GM21576 (cell line): ENCODE results near the gene DMKN.

Source experiments
- ATAC-seq: cut with Tn5 transposase; IDR thresholded peaks from one replicate; pipeline ENCODE4 v1.9.1; 2021; ENCODE audit warnings: mild to moderate bottlenecking, moderate library complexity; ENCODE audit not compliant: unreplicated experiment

Gene DMKN

DNA sequence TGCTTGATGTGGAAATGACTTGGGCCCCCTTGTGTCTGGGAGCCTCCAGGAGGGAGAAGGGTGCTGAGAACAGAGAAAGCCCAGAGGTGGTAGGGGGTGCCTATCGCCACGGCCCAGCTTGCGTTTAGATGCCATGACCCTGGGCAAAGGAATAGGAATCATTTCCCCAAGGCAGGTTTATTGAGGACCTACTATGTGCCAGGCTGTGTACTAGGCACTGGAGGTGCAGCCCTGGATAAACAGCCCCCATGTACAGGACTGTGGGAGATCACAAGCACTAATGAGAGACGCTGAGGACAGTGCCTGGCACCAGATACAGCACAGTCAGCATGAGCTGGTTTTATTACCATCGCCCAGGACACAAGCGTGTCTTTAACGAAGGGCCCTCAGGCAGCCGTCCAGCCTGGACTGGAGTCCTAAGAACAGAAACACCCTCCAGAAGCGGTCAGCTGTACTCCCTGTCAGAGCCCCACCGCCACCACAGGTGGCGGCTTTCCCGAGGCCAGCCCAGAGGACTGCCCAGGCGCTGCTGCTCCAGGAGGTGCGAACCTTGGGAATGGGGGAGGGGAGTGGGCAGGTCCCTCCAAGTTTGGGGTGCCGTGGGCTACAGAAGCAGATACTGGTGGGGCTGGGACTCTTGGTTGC is 36.6 kb upstream of the DMKN start:
- no peak for ATAC-seq

GRCh38 chr19:35549174-35549788 is 35.8 kb upstream of the DMKN start:
- ATAC-seq: no peak

DNA sequence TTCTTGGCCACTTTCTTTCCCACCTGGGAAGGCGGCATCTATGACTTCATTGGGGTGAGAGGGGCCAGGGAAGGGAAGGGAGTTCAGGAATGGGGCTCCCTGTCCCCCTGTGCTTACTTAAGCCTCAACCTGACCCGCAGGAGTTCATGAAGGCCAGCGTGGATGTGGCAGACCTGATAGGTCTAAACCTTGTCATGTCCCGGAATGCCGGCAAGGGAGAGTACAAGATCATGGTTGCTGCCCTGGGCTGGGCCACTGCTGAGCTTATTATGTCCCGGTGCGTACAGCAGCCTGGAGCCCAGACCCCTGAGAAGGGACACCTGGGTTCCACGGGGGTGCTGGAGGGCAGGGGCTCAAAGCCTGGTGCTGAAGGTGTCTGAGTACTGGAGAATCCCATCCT is 33.1 kb upstream of the DMKN start:
- no peak for ATAC-seq

DNA sequence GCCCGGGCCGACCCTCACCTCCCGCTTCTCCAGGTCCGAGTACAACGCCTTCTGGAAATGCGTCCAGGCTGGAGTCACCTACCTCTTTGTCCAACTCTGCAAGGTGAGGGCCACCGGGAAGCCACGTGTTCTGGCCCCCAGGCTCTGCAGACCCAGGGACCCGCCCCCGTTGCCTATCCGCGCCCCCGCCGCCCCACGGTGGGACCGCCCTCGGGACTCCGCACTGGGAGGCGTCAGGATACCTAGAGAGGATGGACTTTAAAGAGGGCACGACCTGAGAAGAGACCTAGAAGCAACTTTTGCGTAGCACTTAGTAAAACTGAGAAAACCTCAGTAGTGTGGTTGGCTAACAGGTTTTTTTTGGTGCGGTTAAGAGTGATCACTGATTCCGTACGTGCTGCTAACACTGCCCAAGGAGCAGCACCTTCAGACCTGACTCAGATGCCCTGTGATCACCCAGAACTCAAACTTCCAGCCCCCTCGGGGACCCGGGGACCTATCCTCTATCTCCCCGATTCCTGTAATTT is 32.5 kb upstream of the DMKN start:
- peak; percentile 26 for ATAC-seq

DNA sequence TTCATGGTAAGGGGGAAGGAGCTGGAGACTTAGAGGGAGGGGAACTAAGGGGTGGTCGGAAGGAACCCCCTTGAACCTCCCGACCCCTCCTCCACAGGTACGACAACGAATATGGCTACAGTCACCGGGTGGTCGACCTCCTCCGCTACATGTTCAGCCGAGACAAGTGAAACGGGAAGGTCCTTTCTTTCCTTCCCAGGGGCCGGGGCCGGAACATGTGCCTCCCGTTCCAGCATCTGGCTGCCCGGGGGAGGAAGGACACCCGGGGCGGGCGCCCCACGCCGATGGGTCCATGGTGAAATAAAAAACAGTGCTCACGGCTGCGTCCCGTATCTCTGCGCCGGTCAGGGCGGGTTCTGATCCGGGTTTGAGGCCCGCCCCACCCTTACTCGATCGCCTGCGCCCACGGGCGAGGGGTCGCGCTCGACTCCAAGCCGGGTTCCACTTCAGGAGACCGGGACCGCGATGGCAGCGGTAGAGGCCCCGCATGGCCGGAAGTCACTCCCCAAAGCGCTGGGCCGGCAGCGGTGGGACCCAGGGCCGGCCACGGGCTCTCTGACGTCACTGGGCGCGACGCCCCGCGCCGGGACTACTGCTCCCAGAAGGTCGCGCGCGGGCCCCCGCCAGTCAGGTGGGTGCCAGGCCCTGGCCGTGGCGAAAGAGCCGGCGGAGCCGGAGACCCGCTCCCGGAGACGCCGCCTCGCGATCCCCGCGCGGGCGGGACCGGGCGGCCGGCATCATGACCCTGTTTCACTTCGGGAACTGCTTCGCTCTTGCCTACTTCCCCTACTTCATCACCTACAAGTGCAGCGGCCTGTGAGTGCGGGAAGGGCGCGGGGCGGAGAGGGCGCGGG is 31.8 kb upstream of the DMKN start, which contains the start of gene TMEM147:
Gene TMEM147, plus strand, starts transcription at position 626 of the 854 bp plus-strand sequence. Its CDS starts 114 bp downstream, at position 740.
- peak; percentile 70 for ATAC-seq

DNA sequence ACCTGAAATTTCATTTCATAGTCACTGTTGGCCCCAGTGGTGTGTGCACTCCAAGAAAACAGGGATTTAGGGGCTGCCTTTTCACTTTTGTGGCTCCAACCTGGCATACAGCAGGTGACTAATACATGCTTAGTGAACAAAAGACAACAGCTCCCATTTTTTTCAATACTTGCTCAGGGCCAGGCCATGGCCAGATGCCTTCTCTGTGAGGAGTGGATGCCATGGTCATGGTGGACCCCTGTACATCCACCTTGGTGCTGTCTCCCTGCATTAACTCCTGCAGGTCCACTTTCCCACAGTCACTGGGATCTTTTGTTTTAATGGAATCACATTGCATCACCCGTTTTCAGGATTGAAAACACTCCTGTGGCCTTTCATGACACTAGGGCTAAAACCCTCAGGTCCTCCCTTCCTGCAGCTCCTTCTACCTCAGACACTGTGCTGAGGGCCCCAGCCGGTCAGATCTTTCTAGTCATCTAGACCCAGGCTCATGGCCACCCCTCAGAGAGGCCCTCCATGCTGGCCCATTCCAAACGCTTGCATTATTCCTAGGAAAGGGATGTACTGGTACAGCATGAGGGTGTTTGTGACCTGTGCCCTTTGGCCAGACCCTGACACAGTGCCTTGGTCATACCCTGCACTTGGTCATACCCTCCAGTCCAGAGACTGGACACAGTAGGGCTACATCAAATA is 30.8 kb upstream of the DMKN start:
- ATAC-seq: no peak

DNA sequence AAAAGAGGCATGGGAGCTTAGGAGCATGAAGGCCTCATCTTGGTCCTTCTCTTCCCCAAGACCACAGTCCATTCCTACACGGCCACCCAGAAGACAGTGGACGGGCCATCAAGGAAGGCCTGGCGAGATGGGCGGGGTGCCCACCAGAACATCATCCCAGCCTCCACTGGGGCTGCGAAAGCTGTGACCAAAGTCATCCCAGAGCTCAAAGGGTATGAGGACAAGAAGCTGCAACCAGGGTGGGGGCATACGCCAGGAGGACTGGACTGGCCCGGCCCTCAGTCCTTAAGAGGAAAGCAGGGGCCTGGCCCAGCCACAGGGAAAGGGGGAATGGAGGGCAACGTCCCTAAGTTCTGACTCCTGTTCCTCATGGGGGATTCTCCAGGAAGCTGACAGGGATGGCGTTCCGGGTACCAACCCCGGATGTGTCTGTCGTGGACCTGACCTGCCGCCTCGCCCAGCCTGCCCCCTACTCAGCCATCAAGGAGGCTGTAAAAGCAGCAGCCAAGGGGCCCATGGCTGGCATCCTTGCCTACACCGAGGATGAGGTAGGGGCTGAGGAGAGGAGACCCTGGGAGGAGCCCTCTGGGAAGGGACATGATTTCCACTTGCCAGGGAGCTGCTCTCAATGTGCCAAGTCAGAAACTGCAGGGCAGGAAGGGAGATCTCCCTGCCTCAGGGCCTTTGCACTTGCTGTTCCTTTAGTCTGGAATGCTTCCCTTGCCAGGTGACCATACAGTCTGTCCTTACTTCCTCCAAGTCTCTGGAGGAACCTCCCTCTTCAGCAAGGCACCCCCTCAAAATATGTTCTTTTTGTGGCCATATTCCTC is 30.0 kb upstream of the DMKN start:
- ATAC-seq: no peak

DNA sequence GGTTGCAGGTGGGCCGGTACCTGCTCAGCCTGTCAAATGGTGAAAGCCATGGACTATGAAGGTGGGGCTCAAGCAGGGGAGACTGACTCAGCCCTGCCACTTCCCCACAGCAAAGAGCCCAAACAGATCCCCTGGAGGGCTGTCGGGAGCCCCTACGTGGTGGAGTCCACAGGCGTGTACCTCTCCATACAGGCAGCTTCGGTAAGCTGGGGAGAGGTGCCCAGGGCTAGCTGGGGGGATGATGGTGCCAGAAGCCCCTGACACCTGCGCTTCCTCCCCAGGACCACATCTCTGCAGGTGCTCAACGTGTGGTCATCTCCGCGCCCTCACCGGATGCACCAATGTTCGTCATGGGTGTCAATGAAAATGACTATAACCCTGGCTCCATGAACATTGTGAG is 28.8 kb upstream of the DMKN start:
- ATAC-seq: no peak

- ATAC-seq: no peak
Measured at GRCh38 chr19:35540356-35540927, 27.0 kb upstream of the DMKN start.

DNA sequence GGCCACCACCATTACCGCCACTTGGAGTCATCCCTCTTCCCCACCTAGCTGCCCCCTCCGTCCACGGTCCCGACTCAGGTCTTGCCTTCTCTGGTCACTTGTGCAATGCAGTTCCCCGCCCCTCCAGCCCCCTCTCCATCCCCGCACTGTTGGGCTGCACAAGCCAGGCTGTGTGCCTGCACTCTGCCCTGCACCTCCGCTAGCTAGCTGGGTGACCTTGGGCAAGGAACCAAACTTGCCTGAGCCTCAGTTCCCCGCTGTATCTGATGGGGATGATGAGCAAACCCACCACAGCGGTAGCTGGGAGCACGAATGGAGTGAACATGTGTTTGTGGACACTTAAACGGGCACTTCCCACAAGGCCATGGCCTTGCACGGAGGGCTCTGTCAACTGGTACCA is 26.4 kb upstream of the DMKN start:
- no peak for ATAC-seq

DNA sequence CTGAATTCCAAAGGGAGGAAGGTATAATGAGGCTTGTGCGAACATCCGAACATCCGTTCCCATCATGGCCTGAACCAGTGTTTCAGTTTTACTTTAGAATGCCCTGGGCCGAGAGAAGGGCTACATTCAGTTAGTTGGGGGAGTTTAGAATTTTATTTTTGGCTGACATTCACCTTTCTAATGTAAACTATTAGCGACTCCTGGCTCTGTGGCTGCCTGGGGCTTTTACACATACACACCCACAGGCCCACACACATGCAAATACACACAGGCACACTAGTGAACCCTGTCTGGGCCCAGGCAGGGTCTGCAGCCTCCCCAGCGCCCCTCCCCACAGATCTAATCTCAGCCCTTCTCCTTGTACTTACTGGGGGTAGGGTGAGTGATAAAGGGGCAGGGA is 25.9 kb upstream of the DMKN start:
- no peak for ATAC-seq

- no peak for ATAC-seq
Measured at GRCh38 chr19:35534803-35535480, 21.5 kb upstream of the DMKN start.

GRCh38 chr19:35533822-35534392 is 20.5 kb upstream of the DMKN start:
- ATAC-seq: no peak

DNA sequence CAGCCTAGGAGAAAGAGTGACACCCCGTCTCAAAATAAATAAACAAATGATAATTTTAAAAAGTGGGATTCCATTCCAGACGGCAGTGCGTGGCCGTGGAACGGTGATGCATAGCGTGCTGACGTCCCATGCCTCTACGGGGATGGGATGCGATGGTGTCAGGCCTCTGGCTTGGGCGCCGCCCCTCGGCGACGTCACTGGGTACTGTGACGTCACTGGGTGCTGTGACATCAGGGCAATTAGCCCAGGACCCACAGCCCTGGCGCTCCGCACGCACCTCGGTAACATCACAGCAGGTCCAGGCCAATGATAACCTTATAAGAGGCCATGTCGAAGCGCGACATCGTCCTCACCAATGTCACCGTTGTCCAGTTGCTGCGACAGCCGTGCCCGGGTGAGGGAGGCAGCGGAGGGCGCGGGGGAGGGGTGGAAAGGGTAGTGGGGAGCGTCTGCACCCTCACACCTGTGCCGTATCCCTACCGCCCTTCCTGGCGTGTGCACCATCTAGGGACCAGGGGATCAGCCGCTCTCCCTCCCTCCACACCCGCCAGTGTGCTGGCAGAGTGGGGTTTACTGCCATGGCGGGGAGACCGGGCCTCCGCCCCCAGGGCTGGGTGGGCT is 19.9 kb upstream of the DMKN start, which contains the start of gene GAPDHS:
Gene GAPDHS, plus strand, starts transcription at position 256 of the 621 bp plus-strand sequence. Its CDS starts 72 bp downstream, at position 328.
- no peak for ATAC-seq

- no peak for ATAC-seq
Measured at GRCh38 chr19:35531291-35531690, 17.8 kb upstream of the DMKN start.

GRCh38 chr19:35529241-35530218 is 16.1 kb upstream of the DMKN start:
- no peak for ATAC-seq
